ENCODE results near the gene DEDD.

The DEDD gene

GRCh38 chr1:161106431-161106830 lies 26.0 kb downstream of the DEDD start:
- no peak for TF ChIP-seq CTCF (conservative IDR thresholded peaks at IDR 0.05; ENCODE audit: low read length)
- no peak overlapping the region for H3K4me3 ChIP-seq (ENCODE audit: low read length)

GRCh38 chr1:161100556-161100955 lies 31.9 kb downstream of the DEDD start:
- no peak overlapping the region for H3K4me3 ChIP-seq (ENCODE audit: low read length)
- DNase-seq (ENCODE audit: low read depth) = no peak
- no peak for TF ChIP-seq CTCF (conservative IDR thresholded peaks at IDR 0.05; ENCODE audit: low read length)

More at GRCh38 chr1:161106431-161106830, 26.0 kb downstream of the DEDD start:
- DNase-seq (ENCODE audit: low read depth) = no peak

- no peak for DNase-seq (ENCODE audit: low read depth)
- TF ChIP-seq CTCF (conservative IDR thresholded peaks at IDR 0.05; ENCODE audit: low read length) = no peak
- H3K4me3 ChIP-seq (ENCODE audit: low read length) = no peak overlapping the region
These were observed 33.2 kb downstream of the DEDD start for GRCh38 chr1:161099090-161099802.

GRCh38 chr1:161098210-161099068 lies 34.0 kb downstream of the DEDD start, which contains the start of gene KLHDC9:
KLHDC9 (plus strand) TSS chr1:161098361; CDS start chr1:161098536, 175 bp downstream.
- H3K4me3 ChIP-seq (ENCODE audit: low read length) = peak within 1 kb of the TSS; percentile 68
- TF ChIP-seq CTCF (conservative IDR thresholded peaks at IDR 0.05; ENCODE audit: low read length) = no peak
- DNase-seq (ENCODE audit: low read depth) = peak; percentile 71

- no peak overlapping the region for H3K4me3 ChIP-seq (ENCODE audit: low read length)
- DNase-seq (ENCODE audit: low read depth) = peak; percentile 84
- no peak for TF ChIP-seq CTCF (conservative IDR thresholded peaks at IDR 0.05; ENCODE audit: low read length)
These were observed 35.9 kb downstream of the DEDD start for GRCh38 chr1:161096530-161096929.

GRCh38 chr1:161096015-161096414 lies 36.5 kb downstream of the DEDD start:
- no peak for TF ChIP-seq CTCF (conservative IDR thresholded peaks at IDR 0.05; ENCODE audit: low read length)
- DNase-seq (ENCODE audit: low read depth) = no peak
- no peak overlapping the region for H3K4me3 ChIP-seq (ENCODE audit: low read length)
